ENCODE data around the gene OTOG. TPM values are rescaled to one million over a fixed set of nuclear protein-coding genes. Genes with fewer than 3 reads are reported as not detected.

The OTOG gene
- polyA plus RNA-seq, 3 donors = not detected

DNA sequence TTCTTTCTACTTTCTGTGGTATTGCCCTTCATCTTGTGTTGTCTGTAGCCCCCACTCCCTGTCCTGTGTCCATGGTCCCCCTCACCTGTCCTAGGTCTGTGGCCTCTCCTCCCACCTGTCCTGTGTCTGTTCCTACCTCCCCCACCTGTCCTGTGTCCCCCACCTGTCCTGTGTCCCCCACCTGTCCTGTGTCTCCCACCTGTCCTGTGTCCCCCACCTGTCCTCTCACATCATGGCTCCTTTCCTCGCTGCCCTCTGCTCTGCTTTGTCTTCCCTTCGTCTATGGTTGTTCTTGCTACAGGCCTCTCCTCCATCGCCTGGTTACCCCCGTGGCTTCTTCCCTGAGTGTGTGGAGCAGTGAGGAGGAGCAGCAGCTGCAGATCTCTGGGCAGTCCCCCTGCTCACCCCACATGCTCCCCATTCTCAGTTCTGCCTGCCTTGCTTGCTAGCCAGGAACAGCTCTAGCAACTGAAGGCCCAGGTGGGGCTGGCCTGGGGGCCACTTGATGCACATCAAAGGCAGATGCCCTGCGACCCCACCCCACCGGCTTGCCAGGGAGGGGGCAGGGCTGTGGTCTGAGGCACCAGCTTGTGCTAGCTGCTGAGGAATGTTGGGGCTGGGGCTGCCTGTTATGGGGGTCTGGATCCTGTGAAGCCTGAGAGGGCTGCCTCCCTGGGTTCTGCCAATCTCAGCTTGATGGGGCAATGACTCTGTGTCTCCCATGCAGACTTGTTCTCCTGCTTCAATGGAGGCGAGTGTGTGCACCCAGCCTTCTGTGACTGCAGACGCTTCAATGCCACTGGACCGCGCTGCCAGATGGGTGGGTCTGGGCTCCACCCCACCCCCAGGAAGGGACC, 5.6 kb downstream of the OTOG start:
- H3K27ac ChIP-seq (ENCODE audit: low read depth, low read length) = no peak overlapping the region
- WGBS, 3 donors = 85 to 86% (median 86%) methylated on average over 10 of the region's 10 CpGs

DNA sequence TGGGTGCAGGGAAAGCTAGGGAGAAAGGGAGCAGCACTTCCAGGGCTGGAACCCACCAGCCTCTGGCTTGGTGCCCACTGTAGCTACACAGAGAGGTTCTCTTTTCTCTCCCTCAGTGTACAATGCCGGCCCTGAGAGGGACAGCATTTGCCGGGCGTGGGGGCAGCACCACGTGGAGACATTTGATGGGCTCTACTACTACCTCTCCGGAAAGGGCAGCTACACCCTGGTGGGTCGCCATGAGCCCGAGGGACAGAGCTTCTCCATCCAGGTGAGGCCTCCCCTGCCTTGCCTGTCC, 6.1 kb downstream of the OTOG start:
- whole genome bisulfite sequencing, 3 donors = 86 to 91% (median 89%) methylated on average over 7 of the region's 7 CpGs
- no peak overlapping the region for H3K27ac ChIP-seq (ENCODE audit: low read depth, low read length)

DNA sequence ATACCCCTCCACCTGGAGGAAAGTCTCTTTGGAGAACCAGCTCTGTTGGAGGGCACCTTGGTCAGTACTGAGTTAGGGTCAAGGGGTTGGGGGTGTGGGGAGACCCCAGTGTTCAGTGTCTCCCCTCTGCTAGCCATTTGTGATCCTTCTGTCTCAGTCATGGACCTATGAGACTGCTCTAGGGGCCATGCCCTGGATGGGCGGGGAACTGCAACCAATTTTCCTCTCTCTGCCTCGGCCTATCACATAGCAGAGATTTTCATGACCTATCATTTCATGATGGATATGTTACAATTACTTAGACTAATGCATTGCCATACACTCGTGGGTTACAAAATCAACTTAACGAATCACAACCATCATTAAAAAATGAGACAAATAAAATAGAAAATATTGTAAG, 7.4 kb downstream of the OTOG start:
- 78 to 92% (median 88%) methylated on average over 4 of the region's 4 CpGs for WGBS, 3 donors
- H3K27ac ChIP-seq (ENCODE audit: low read depth, low read length) = no peak overlapping the region

GRCh38 chr11:17556999-17557398, 9.9 kb downstream of the OTOG start:
- no peak overlapping the region for H3K27ac ChIP-seq (ENCODE audit: low read depth, low read length)
- WGBS, 3 donors = 87 to 89% (median 89%) methylated on average over 8 of the region's 8 CpGs

- 77 to 81% (median 81%) methylated on average over 15 of the region's 15 CpGs for WGBS, 3 donors
- no peak overlapping the region for H3K27ac ChIP-seq (ENCODE audit: low read depth, low read length)
These were observed 11.1 kb downstream of the OTOG start for GRCh38 chr11:17558025-17558780.

DNA sequence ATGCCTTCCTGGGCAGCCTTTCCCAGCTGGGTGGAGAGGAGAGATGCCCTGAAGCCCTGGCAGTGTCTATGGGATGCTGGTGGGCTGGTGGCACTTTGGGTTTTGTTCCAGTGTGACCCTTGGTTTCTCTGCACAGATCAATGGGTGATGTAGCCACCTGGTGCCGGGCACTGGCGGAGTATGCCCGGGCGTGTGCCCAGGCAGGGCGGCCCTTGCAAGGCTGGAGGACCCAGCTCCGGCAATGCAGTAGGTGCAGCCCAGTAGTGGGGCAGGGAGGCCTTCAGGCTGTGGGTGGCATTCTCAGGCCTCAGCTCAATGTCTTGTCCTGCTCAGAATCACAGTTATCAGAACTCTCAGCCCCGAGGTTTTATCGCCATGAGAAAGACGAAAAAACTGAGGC, 11.9 kb downstream of the OTOG start:
- 88 to 93% (median 92%) methylated on average over 9 of the region's 9 CpGs for WGBS, 3 donors

DNA sequence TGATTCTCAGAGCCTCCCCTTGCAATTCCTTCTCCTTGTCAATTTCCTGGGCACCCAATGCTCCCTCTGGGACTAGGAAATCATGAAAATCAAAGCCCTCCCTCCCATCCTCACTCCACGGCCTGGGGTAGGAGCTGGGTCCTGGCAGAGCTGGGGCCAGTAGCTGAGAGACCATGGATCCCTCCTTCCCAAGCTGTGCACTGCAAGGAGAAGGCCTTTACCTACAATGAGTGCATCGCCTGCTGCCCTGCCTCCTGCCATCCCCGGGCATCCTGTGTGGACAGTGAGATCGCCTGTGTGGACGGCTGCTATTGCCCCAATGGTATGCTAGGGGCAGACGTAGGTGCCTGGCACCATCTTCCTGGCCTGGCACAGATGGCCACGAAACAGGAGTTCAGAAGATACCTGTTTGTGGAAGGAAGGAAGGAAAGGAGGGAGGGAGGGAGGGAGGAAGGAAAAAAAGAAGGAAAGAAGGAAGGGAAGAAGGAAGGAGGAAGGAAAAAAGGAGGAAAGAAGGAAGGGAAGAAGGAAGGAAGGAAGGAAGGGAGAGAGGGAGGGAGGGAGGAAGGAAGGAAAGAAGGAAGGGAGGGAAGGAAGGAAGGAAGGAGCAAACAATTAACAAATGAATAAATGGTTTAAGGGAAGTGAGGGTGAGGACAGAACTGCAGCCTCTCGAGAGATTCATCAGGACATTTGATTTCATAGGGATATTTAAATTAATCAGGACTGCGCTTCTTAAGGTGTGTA, 12.5 kb downstream of the OTOG start:
- WGBS, 3 donors = 80 to 87% (median 84%) methylated on average over 9 of the region's 9 CpGs

More for the DNA sequence above, 11.9 kb downstream of the OTOG start:
- H3K27ac ChIP-seq (ENCODE audit: low read depth, low read length) = no peak overlapping the region

GRCh38 chr11:17560281-17561110, 13.4 kb downstream of the OTOG start:
- 58 to 70% (median 69%) methylated on average over 12 of the region's 12 CpGs for WGBS, 3 donors

More for the DNA sequence above, 12.5 kb downstream of the OTOG start:
- H3K27ac ChIP-seq (ENCODE audit: low read depth, low read length) = no peak overlapping the region

GRCh38 chr11:17561111-17561415, 14.0 kb downstream of the OTOG start:
- H3K27ac ChIP-seq (ENCODE audit: low read depth, low read length) = no peak overlapping the region
- WGBS, 3 donors = 81 to 95% (median 91%) methylated on average over 4 of the region's 4 CpGs

More at GRCh38 chr11:17560281-17561110, 13.4 kb downstream of the OTOG start:
- H3K27ac ChIP-seq (ENCODE audit: low read depth, low read length) = no peak overlapping the region

DNA sequence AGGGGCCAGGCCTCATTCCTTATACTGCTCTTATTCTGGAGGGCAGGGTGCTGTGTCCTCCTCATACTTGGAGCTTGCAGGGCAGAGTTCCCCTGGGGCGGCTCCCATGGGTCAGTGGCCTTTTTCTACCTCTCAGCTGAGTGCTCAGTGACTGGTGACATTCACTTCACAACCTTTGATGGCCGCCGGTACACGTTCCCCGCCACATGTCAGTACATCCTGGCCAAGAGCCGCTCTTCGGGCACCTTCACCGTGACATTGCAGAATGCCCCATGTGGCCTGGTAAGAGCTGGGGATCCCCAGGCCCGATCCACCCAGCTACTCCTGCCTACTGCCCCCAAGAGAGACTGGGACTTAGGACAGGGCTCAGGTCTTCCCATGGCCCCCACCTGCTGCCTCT, 14.5 kb downstream of the OTOG start:
- WGBS, 3 donors = 89 to 94% (median 91%) methylated on average over 9 of the region's 9 CpGs
- no peak overlapping the region for H3K27ac ChIP-seq (ENCODE audit: low read depth, low read length)

- H3K27ac ChIP-seq (ENCODE audit: low read depth, low read length) = no peak overlapping the region
These were observed 16.2 kb downstream of the OTOG start for GRCh38 chr11:17563231-17563646.

DNA sequence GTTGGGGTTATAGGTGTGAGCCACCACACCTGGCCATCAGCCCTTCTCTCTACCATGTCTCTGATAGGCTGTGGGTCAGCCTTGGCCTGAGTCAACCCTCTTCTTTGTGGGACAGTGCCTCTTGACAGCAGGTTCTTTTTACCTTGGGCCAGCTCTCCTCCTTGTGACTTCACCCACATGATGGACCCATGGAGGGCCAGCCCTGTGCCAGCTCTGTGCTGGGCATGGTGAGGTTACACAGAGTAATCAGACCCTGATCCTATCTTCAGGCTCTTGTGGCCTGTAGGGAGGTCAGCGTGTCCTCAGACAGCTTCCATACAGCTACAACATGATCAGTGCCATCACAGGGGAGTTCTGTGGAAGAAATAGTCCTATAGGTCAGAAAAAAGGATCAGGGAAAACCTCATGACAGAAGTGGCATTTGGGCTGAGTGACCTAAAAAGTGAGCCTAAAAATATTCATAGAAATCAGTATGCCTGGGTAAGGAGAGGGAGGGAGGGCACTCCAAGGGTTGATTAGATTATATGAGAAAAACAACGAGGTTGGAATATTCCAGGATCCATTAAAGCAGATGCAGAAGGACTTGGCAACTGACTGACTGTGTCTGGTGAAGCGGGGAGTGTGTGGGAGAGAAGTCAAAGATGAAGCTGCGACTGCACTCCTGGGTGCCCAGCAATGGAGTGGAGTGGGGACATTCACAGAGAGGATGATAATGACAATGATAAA, 17.1 kb downstream of the OTOG start:
- 81 to 88% (median 83%) methylated on average over 4 of the region's 4 CpGs for WGBS, 3 donors
- no peak overlapping the region for H3K27ac ChIP-seq (ENCODE audit: low read depth, low read length)

DNA sequence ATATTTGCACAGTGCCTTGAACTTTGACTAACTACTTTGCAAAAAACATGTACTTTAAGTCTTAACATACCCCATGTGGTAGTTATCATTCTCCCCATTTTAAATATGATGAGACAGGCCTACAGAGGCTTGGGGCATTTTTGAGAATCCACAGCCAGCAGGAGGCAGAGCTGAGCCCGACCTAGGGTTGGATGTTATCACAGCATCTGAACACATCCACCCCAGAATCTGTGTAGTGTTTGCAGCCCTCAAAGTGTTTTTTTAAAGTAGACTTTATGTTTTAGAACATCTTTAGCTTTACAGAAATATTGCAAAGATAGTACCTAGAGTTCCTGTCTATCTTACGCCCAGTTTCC, 17.6 kb downstream of the OTOG start:
- 52 to 61% (median 56%) methylated on average over 2 of the region's 2 CpGs for WGBS, 3 donors
- H3K27ac ChIP-seq (ENCODE audit: low read depth, low read length) = no peak overlapping the region

DNA sequence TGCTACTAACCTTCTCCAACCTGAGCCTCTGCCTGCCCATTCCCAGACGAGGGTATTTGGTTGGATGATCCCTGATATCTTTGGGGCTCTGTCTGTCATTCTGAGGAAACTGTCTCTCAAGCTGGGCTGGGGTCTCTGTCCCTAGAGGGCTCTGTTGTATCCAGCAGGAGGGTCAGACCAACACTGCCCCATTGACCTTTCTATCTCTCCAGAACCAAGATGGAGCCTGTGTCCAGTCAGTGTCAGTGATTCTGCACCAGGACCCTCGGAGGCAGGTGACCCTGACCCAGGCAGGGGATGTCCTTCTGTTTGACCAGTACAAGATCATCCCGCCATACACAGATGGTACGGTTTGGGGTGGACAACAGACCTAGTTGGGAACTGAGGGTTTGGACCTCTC, 21.9 kb downstream of the OTOG start:
- H3K27ac ChIP-seq (ENCODE audit: low read depth, low read length) = no peak overlapping the region
- 69 to 86% (median 82%) methylated on average over 4 of the region's 4 CpGs for WGBS, 3 donors

DNA sequence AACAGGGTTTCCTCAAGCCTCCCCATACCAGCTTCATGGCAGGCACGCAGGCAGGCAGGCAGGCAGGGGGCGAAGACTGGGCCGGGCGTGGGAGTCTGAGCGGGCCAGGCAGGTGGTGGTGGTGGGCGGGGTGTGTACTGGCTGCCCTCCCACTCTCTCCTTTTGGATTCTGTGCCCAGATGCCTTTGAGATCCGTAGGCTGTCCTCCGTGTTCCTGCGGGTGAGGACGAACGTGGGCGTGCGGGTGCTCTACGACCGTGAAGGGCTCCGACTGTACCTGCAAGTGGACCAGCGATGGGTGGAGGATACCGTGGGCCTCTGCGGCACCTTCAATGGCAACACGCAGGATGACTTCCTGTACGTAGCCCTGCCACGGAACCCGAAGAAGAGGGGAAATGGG, 23.0 kb downstream of the OTOG start:
- WGBS, 3 donors = 74 to 82% (median 79%) methylated on average over 23 of the region's 23 CpGs
- no peak overlapping the region for H3K27ac ChIP-seq (ENCODE audit: low read depth, low read length)

DNA sequence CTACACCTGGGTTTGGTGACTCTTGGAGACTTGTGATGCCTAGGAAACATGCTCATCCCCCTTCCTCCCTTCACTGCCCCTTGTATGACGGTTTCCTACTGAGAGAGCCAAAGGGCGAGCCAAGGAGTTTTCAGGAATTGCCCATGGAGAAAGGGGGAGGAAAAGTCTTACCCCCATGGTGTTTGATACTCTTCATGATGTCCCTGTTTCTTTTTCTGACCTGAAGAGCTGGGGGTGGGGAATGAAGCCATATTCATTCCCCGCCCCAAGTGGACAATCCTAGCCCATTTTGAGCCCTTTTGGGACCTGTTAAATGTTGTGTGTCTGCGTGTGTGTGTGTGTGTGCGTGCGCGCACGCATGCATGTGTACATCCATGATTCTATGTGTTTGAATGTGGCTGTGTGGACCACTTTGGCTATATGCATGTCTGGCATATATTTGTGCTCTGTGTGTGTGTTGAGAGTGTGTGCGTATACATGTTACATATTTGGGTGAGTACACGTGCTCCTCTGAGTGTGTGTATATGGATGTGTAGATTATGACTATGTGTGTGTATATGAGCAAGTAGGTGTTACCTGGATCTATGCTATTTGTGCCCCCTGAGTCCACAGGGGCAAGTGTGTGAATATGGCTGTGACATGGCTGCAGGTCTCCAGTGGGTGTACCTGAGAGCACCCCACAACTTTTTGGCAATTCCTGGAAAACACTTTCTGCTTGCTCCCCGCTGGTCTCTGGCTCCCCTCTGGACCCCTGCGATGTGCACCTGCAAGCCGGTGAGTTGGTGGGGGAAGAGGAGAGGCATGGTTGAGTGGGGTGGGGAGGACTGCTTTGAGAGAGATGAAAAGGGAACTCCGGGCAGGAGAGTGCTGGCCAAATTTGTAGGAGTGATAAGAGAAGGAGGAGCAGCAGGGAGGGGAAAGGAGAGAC, 24.6 kb downstream of the OTOG start:
- H3K27ac ChIP-seq (ENCODE audit: low read depth, low read length) = no peak overlapping the region
- WGBS, 3 donors = 79 to 82% (median 80%) methylated on average over 14 of the region's 14 CpGs

DNA sequence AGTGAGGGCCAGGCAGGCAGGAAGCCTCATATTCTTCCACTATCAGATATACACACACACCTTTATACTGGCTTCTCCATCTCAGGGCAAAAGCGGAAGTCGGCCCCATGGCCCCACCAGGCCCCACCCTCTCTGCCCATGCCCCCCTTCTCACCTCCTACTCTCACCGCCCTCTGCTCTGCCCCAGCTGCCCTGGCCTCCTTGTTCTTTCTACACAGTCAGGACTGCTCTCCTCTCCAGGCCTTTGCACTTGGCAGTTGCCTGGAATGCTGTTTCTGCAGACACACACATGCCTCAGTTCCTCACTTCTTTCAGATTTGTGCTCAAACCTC, 25.3 kb downstream of the OTOG start:
- 16 to 63% (median 21%) methylated on average over 3 of the region's 3 CpGs for WGBS, 3 donors
- H3K27ac ChIP-seq (ENCODE audit: low read depth, low read length) = no peak overlapping the region
